Activated CD4-positive, alpha-beta T cell treated with anti-CD3 and anti-CD28 coated beads, Interleukin-2, amount 50 U/mL, for 4 hours (primary cell): ENCODE measurements around the gene MFNG.
"Not testable (repeated sequence)": the region's sequence is repeated elsewhere in the genome, so short reads cannot be mapped to it uniquely, and the experiment has no call there.

Experiments
- DNase-seq, 2 experiments: peaks; one replicate each; pipeline ENCODE4 v3.0.0-alpha.2; 2020

The MFNG gene

GRCh38 chr22:37486224-37486845 is at the start of gene MFNG:
TSS of gene MFNG (minus strand) at chr22:37486384. CDS start at chr22:37486177, 207 bp downstream.
- DNase-seq, result peak; percentile 55 to 62

GRCh38 chr22:37535159-37535558 is 49.0 kb upstream of the MFNG start:
- no peak for DNase-seq

- no peak for DNase-seq
Measured at GRCh38 chr22:37534445-37534844, 48.3 kb upstream of the MFNG start.

GRCh38 chr22:37533995-37534394 is 47.8 kb upstream of the MFNG start:
- no peak for DNase-seq

GRCh38 chr22:37529652-37530345 is 43.6 kb upstream of the MFNG start:
- no peak for DNase-seq

- not testable (repeated sequence) for DNase-seq
Measured at GRCh38 chr22:37527952-37528351, 41.8 kb upstream of the MFNG start.

GRCh38 chr22:37527081-37527752 is 41.0 kb upstream of the MFNG start:
- DNase-seq, result not testable (repeated sequence)

- no peak for DNase-seq
Measured at GRCh38 chr22:37526376-37526775, 40.2 kb upstream of the MFNG start.

- DNase-seq, result no peak
Measured at GRCh38 chr22:37525746-37526350, 39.7 kb upstream of the MFNG start.

GRCh38 chr22:37525073-37525745 is 39.0 kb upstream of the MFNG start:
- DNase-seq, result peak; percentile 30 to 40

GRCh38 chr22:37522482-37522881 is 36.3 kb upstream of the MFNG start:
- DNase-seq, result no peak

- DNase-seq, result no peak
Measured at GRCh38 chr22:37521236-37521739, 35.1 kb upstream of the MFNG start.

- no peak for DNase-seq
Measured at GRCh38 chr22:37520776-37521191, 34.6 kb upstream of the MFNG start.

GRCh38 chr22:37519268-37520195 is 33.3 kb upstream of the MFNG start, which contains the start of gene CARD10:
TSS of gene CARD10 (minus strand) at chr22:37519415. CDS start at chr22:37519200, 215 bp downstream.
- no peak for DNase-seq

- no peak for DNase-seq
Measured at GRCh38 chr22:37518509-37519267, 32.5 kb upstream of the MFNG start.

GRCh38 chr22:37517826-37518450 is 31.8 kb upstream of the MFNG start:
- no peak for DNase-seq

- no peak for DNase-seq
Measured at GRCh38 chr22:37516456-37516855, 30.3 kb upstream of the MFNG start.

GRCh38 chr22:37515901-37516300 is 29.7 kb upstream of the MFNG start:
- no peak for DNase-seq

- DNase-seq, result no peak
Measured at GRCh38 chr22:37514526-37515051, 28.4 kb upstream of the MFNG start.
